GM12878 (cell line): ENCODE data around the gene DPY19L1.

ENCODE experiments used
- JUND ChIP-seq: IDR thresholded peaks from 2 replicates; pipeline ENCODE4 v1.6.1; 2012; ENCODE audit warnings: low read depth, mild to moderate bottlenecking, low read length, improper control_type of control experiment, moderate library complexity
- NFIC ChIP-seq: IDR thresholded peaks from 2 replicates; pipeline ENCODE4 v1.6.1; 2012; ENCODE audit warnings: low read depth, mild to moderate bottlenecking, inconsistent platforms, low read length, moderate library complexity
- RBBP5 ChIP-seq: fragments of 200-600 bp; sonication (generic); conservative IDR thresholded peaks from 2 replicates; pipeline ENCODE4 v1.6.1; 2016
- SMC3 ChIP-seq: IDR thresholded peaks from 2 replicates; pipeline ENCODE4 v1.6.1; 2011; ENCODE audit warnings: low read length, improper control_type of control experiment, borderline replicate concordance
- SPI1 ChIP-seq: IDR thresholded peaks from 2 replicates; pipeline ENCODE4 v1.6.1; 2011; ENCODE audit warnings: low read depth, mild to moderate bottlenecking, low read length, moderate library complexity, borderline replicate concordance; ENCODE audit not compliant: insufficient read depth
- SUZ12 ChIP-seq: fragments of 200-600 bp; sonication (generic); IDR thresholded peaks from one replicate; pipeline ENCODE4 v1.6.1; 2018; ENCODE audit warnings: antibody characterized with exemption, mild to moderate bottlenecking; ENCODE audit not compliant: unreplicated experiment
- TF ChIP-seq, protein P1 (sequence below), 3 experiments: IDR thresholded peaks in 2 of 3; conservative IDR thresholded peaks in 1 of 3; 2 replicates each; pipeline ENCODE4 v1.5.1; 2011; ENCODE audit warnings: low read depth in 3 of 3, low read length in 3 of 3, mild to moderate bottlenecking in 3 of 3, control low read depth in 2 of 3, moderate library complexity in 2 of 3, inconsistent platforms in 1 of 3, mixed read lengths in 1 of 3; ENCODE audit not compliant: control insufficient read depth in 2 of 3, insufficient read depth in 1 of 3; ENCODE audit errors: extremely low read depth in 1 of 3

- TF ChIP-seq, protein P1, sequence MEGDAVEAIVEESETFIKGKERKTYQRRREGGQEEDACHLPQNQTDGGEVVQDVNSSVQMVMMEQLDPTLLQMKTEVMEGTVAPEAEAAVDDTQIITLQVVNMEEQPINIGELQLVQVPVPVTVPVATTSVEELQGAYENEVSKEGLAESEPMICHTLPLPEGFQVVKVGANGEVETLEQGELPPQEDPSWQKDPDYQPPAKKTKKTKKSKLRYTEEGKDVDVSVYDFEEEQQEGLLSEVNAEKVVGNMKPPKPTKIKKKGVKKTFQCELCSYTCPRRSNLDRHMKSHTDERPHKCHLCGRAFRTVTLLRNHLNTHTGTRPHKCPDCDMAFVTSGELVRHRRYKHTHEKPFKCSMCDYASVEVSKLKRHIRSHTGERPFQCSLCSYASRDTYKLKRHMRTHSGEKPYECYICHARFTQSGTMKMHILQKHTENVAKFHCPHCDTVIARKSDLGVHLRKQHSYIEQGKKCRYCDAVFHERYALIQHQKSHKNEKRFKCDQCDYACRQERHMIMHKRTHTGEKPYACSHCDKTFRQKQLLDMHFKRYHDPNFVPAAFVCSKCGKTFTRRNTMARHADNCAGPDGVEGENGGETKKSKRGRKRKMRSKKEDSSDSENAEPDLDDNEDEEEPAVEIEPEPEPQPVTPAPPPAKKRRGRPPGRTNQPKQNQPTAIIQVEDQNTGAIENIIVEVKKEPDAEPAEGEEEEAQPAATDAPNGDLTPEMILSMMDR (IDR thresholded peaks at IDR 0.05 in 2 of 3, conservative IDR thresholded peaks at IDR 0.05 in 1 of 3; ENCODE audit: control insufficient read depth in 2 of 3, extremely low read depth in 1 of 3, insufficient read depth in 1 of 3, low read depth in 3 of 3, low read length in 3 of 3): no peak
- TF ChIP-seq SMC3 (no peak), SUZ12 (no peak), RBBP5 (no peak), JUND (no peak), SPI1 (no peak), NFIC (no peak)
Measured at GRCh38 chr7:34949361-34949760, 87.9 kb downstream of the DPY19L1 start.
